ENCODE measurements around the gene SLC4A1AP.

Gene SLC4A1AP

GRCh38 chr2:27651056-27651455 lies 12.6 kb upstream of the SLC4A1AP start:
- no peak overlapping the region for H3K4me3 ChIP-seq (ENCODE audit: low read depth, low read length)
- H3K27me3 ChIP-seq (ENCODE audit: insufficient read depth, low read length): no peaks in the 10 kb centered on the region
- H3K79me2 ChIP-seq (ENCODE audit: control insufficient read depth, insufficient read depth, low read length, unreplicated experiment): no peaks in the 10 kb centered on the region
- no peak overlapping the region for H3K27ac ChIP-seq (ENCODE audit: low read depth, low read length)
- peaks cover 22% of the 10 kb centered on the region for H3K4me1 ChIP-seq (ENCODE audit: control insufficient read depth, insufficient read depth, low read length, unreplicated experiment)
- H2AFZ ChIP-seq (ENCODE audit: low read length, unreplicated experiment): no peak overlapping the region
- peaks cover 47% of the 10 kb centered on the region for H3K36me3 ChIP-seq (ENCODE audit: insufficient read depth, low read length)

- H3K79me2 ChIP-seq (ENCODE audit: control insufficient read depth, insufficient read depth, low read length, unreplicated experiment): no peaks in the 10 kb centered on the region
- no peak overlapping the region for H3K4me3 ChIP-seq (ENCODE audit: low read depth, low read length)
- no peak overlapping the region for H2AFZ ChIP-seq (ENCODE audit: low read length, unreplicated experiment)
- H3K4me1 ChIP-seq (ENCODE audit: control insufficient read depth, insufficient read depth, low read length, unreplicated experiment): peaks cover 22% of the 10 kb centered on the region
- H3K27ac ChIP-seq (ENCODE audit: low read depth, low read length): no peak overlapping the region
- H3K36me3 ChIP-seq (ENCODE audit: insufficient read depth, low read length): peaks cover 53% of the 10 kb centered on the region
- H3K27me3 ChIP-seq (ENCODE audit: insufficient read depth, low read length): no peaks in the 10 kb centered on the region
Observed at GRCh38 chr2:27652341-27652740, 11.3 kb upstream of the SLC4A1AP start.

- Histone ChIP-seq H3K36me3 (ENCODE audit: insufficient read depth, low read length) (peaks cover 55% of the 10 kb centered on the region), H3K4me1 (ENCODE audit: control insufficient read depth, insufficient read depth, low read length, unreplicated experiment) (peaks cover 22% of the 10 kb centered on the region), H3K27ac (ENCODE audit: low read depth, low read length) (peak overlapping the region; percentile 8; the same call in 1 of the 2 replicates), H3K27me3 (ENCODE audit: insufficient read depth, low read length) (no peaks in the 10 kb centered on the region), H3K4me3 (ENCODE audit: low read depth, low read length) (no peak overlapping the region), H3K79me2 (ENCODE audit: control insufficient read depth, insufficient read depth, low read length, unreplicated experiment) (no peaks in the 10 kb centered on the region), H2AFZ (ENCODE audit: low read length, unreplicated experiment) (no peak overlapping the region)
Observed at GRCh38 chr2:27652790-27653189, 10.9 kb upstream of the SLC4A1AP start.

- Histone ChIP-seq H3K27me3 (ENCODE audit: insufficient read depth, low read length) (no peaks in the 10 kb centered on the region), H3K79me2 (ENCODE audit: control insufficient read depth, insufficient read depth, low read length, unreplicated experiment) (no peaks in the 10 kb centered on the region), H3K4me1 (ENCODE audit: control insufficient read depth, insufficient read depth, low read length, unreplicated experiment) (peaks cover 22% of the 10 kb centered on the region), H3K4me3 (ENCODE audit: low read depth, low read length) (no peak overlapping the region), H3K27ac (ENCODE audit: low read depth, low read length) (peak overlapping the region; percentile 8; the same call in 1 of the 2 replicates), H3K36me3 (ENCODE audit: insufficient read depth, low read length) (peaks cover 55% of the 10 kb centered on the region), H2AFZ (ENCODE audit: low read length, unreplicated experiment) (no peak overlapping the region)
Observed at GRCh38 chr2:27653397-27653796, 10.3 kb upstream of the SLC4A1AP start.

GRCh38 chr2:27655155-27655951 lies 8.3 kb upstream of the SLC4A1AP start:
- H3K79me2 ChIP-seq (ENCODE audit: control insufficient read depth, insufficient read depth, low read length, unreplicated experiment): peaks cover 3% of the 10 kb centered on the region
- H2AFZ ChIP-seq (ENCODE audit: low read length, unreplicated experiment): no peak overlapping the region
- H3K36me3 ChIP-seq (ENCODE audit: insufficient read depth, low read length): peaks cover 56% of the 10 kb centered on the region
- H3K4me1 ChIP-seq (ENCODE audit: control insufficient read depth, insufficient read depth, low read length, unreplicated experiment): peaks cover 22% of the 10 kb centered on the region
- H3K4me3 ChIP-seq (ENCODE audit: low read depth, low read length): no peak overlapping the region
- no peak overlapping the region for H3K27ac ChIP-seq (ENCODE audit: low read depth, low read length)
- no peaks in the 10 kb centered on the region for H3K27me3 ChIP-seq (ENCODE audit: insufficient read depth, low read length)

GRCh38 chr2:27661371-27661770 lies 2.3 kb upstream of the SLC4A1AP start:
- no peak overlapping the region for H2AFZ ChIP-seq (ENCODE audit: low read length, unreplicated experiment)
- H3K36me3 ChIP-seq (ENCODE audit: insufficient read depth, low read length): peaks cover 37% of the 10 kb centered on the region
- peaks cover 49% of the 10 kb centered on the region for H3K79me2 ChIP-seq (ENCODE audit: control insufficient read depth, insufficient read depth, low read length, unreplicated experiment)
- H3K27ac ChIP-seq (ENCODE audit: low read depth, low read length): no peak overlapping the region
- H3K4me3 ChIP-seq (ENCODE audit: low read depth, low read length): no peak overlapping the region; the same call in 1 of the 2 replicates
- H3K4me1 ChIP-seq (ENCODE audit: control insufficient read depth, insufficient read depth, low read length, unreplicated experiment): peaks cover 18% of the 10 kb centered on the region
- H3K27me3 ChIP-seq (ENCODE audit: insufficient read depth, low read length): no peaks in the 10 kb centered on the region

- Histone ChIP-seq H3K4me3 (ENCODE audit: low read depth, low read length) (peak overlapping the region; percentile 92), H3K79me2 (ENCODE audit: control insufficient read depth, insufficient read depth, low read length, unreplicated experiment) (peaks cover 53% of the 10 kb centered on the region), H3K36me3 (ENCODE audit: insufficient read depth, low read length) (peaks cover 30% of the 10 kb centered on the region), H3K27me3 (ENCODE audit: insufficient read depth, low read length) (no peaks in the 10 kb centered on the region), H2AFZ (ENCODE audit: low read length, unreplicated experiment) (peak overlapping the region; percentile 34), H3K27ac (ENCODE audit: low read depth, low read length) (peak overlapping the region; percentile 88; the same call in 1 of the 2 replicates), H3K4me1 (ENCODE audit: control insufficient read depth, insufficient read depth, low read length, unreplicated experiment) (peaks cover 24% of the 10 kb centered on the region)
Observed at GRCh38 chr2:27664154-27664574, 475 bp downstream of the SLC4A1AP start.

GRCh38 chr2:27664622-27665363 lies 1.1 kb downstream of the SLC4A1AP start:
- Histone ChIP-seq H2AFZ (ENCODE audit: low read length, unreplicated experiment) (peak overlapping the region; percentile 34), H3K4me1 (ENCODE audit: control insufficient read depth, insufficient read depth, low read length, unreplicated experiment) (peaks cover 24% of the 10 kb centered on the region), H3K4me3 (ENCODE audit: low read depth, low read length) (peak overlapping the region; percentile 92), H3K27ac (ENCODE audit: low read depth, low read length) (no peak overlapping the region), H3K79me2 (ENCODE audit: control insufficient read depth, insufficient read depth, low read length, unreplicated experiment) (peaks cover 51% of the 10 kb centered on the region), H3K36me3 (ENCODE audit: insufficient read depth, low read length) (peaks cover 28% of the 10 kb centered on the region), H3K27me3 (ENCODE audit: insufficient read depth, low read length) (no peaks in the 10 kb centered on the region)

- Histone ChIP-seq H3K4me3 (ENCODE audit: low read depth, low read length) (no peak overlapping the region), H3K36me3 (ENCODE audit: insufficient read depth, low read length) (peaks cover 18% of the 10 kb centered on the region), H3K27ac (ENCODE audit: low read depth, low read length) (peak overlapping the region; percentile 17), H3K4me1 (ENCODE audit: control insufficient read depth, insufficient read depth, low read length, unreplicated experiment) (peaks cover 15% of the 10 kb centered on the region), H2AFZ (ENCODE audit: low read length, unreplicated experiment) (no peak overlapping the region), H3K79me2 (ENCODE audit: control insufficient read depth, insufficient read depth, low read length, unreplicated experiment) (peaks cover 35% of the 10 kb centered on the region), H3K27me3 (ENCODE audit: insufficient read depth, low read length) (no peaks in the 10 kb centered on the region)
Observed at GRCh38 chr2:27667446-27667845, 3.8 kb downstream of the SLC4A1AP start.

- H3K79me2 ChIP-seq (ENCODE audit: control insufficient read depth, insufficient read depth, low read length, unreplicated experiment): peaks cover 8% of the 10 kb centered on the region
- H3K36me3 ChIP-seq (ENCODE audit: insufficient read depth, low read length): peaks cover 28% of the 10 kb centered on the region
- no peak overlapping the region for H3K4me3 ChIP-seq (ENCODE audit: low read depth, low read length)
- no peak overlapping the region for H2AFZ ChIP-seq (ENCODE audit: low read length, unreplicated experiment)
- H3K27ac ChIP-seq (ENCODE audit: low read depth, low read length): no peak overlapping the region
- H3K27me3 ChIP-seq (ENCODE audit: insufficient read depth, low read length): no peaks in the 10 kb centered on the region
- peaks cover 6% of the 10 kb centered on the region for H3K4me1 ChIP-seq (ENCODE audit: control insufficient read depth, insufficient read depth, low read length, unreplicated experiment)
Observed at GRCh38 chr2:27671235-27671634, 7.5 kb downstream of the SLC4A1AP start.

Measured in ACC112 (cell line).